NCI-H2107 (cell line): ENCODE data around the gene KIAA0319L.
A peak's percentile ranks its signal among the peaks of the same experiment; 100 is the strongest.
"Not testable (repeated sequence)": the region's sequence is repeated elsewhere in the genome, so short reads cannot be mapped to it uniquely, and the experiment has no call there.

Experiments
- DNase-seq: peaks from one replicate; lab custom pipeline; 2025; lab: John Stamatoyannopoulos, UW

Gene KIAA0319L

DNA sequence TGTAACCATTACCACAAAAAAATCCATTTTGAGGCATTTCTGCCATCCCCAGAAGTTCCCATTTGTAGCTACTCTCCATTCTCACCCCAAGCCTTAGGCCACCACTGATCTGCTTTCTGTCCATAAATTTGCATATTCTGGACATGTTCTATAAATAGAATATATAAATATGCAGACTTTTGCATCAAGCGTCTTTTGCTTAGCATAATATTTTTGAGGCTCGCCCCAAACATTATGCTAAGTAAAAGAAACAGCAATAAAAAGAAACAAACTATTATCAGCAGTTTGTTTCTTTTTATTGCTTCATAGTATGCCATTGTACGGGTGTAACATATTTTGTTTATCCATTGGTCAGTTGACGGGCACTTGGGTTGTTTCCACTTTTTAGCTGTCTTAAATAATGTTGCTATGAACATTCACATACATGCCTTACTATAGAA lies 23.8 kb upstream of the KIAA0319L start:
- DNase-seq: no peak

DNA sequence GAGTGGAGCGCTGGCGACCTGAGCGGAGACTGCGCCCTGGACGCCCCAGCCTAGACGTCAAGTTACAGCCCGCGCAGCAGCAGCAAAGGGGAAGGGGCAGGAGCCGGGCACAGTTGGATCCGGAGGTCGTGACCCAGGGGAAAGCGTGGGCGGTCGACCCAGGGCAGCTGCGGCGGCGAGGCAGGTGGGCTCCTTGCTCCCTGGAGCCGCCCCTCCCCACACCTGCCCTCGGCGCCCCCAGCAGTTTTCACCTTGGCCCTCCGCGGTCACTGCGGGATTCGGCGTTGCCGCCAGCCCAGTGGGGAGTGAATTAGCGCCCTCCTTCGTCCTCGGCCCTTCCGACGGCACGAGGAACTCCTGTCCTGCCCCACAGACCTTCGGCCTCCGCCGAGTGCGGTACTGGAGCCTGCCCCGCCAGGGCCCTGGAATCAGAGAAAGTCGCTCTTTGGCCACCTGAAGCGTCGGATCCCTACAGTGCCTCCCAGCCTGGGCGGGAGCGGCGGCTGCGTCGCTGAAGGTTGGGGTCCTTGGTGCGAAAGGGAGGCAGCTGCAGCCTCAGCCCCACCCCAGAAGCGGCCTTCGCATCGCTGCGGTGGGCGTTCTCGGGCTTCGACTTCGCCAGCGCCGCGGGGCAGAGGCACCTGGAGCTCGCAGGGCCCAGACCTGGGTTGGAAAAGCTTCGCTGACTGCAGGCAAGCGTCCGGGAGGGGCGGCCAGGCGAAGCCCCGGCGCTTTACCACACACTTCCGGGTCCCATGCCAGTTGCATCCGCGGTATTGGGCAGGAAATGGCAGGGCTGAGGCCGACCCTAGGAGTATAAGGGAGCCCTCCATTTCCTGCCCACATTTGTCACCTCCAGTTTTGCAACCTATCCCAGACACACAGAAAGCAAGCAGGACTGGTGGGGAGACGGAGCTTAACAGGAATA lies 20.1 kb upstream of the KIAA0319L start:
- DNase-seq: no peak

DNA sequence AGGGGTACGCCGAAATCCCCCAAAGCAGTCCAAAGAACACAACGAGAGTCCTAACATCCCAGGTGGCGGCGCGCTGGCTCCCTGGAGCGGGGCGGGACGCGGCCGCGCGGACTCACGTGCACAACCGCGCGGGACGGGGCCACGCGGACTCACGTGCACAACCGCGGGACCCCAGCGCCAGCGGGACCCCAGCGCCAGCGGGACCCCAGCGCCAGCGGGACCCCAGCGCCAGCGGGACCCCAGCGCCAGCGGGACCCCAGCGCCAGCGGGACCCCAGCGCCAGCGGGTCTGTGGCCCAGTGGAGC lies 19.5 kb upstream of the KIAA0319L start:
- not testable (repeated sequence) for DNase-seq

DNA sequence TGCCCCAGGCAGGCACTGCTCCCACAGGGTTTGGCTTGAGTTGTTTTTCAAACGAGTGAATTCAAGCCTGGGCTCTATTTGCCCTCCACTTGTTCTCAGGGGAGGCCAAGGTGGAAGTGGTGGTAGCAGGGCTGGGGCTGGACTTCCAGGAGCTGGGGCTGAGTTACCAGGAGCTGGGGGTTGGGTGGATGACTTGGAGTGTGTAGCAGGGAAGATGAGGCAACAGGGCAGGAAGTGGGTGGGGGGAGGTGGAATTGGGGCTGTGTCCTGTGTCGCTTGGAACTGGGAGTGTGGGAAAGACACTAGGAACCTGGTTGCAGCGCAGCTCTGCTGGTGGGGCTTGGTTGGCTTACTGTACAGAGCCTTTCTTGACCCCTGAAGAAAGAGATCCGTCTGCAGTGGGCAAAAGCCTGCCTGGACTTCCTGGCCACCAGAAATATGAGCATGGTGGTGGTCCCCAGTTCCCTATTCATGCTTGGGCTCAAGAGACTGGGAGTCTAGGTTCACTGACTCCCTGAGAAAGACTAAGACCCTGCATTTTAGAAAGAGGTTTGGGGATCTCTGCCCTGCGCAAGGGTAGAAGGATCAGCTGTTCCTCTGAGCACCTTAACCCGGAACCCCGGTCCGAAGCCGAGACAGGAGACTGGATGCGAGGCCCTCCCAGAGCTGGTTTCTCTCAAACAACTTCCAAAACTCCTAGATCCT lies 19.0 kb upstream of the KIAA0319L start:
- DNase-seq: no peak

DNA sequence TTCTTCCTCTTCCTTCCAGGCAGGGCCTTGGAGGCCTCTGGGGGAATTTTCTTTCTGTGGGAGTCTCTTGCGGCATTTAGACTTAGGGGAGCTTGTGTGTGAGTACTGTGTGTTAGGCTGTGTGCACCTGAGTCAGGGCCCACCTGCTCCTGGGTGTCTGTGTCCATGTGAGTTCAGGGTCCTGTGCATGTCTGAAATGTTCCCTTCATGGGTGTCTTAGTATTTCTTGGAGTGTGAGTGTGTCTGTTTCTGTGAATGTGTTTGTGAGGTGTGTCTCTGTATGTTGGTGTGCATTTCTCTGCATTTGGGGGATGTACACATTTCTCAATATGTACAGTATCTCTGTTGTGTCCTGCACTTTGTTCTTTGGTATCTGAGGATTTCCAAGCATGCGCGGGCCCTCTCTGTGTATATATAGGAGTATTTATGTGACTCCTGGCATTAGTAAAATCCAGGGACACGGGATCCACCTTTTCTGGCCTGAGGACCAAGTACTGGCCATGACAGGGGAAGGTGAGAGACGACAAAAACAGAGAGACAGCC lies 18.3 kb upstream of the KIAA0319L start:
- DNase-seq: no peak

DNA sequence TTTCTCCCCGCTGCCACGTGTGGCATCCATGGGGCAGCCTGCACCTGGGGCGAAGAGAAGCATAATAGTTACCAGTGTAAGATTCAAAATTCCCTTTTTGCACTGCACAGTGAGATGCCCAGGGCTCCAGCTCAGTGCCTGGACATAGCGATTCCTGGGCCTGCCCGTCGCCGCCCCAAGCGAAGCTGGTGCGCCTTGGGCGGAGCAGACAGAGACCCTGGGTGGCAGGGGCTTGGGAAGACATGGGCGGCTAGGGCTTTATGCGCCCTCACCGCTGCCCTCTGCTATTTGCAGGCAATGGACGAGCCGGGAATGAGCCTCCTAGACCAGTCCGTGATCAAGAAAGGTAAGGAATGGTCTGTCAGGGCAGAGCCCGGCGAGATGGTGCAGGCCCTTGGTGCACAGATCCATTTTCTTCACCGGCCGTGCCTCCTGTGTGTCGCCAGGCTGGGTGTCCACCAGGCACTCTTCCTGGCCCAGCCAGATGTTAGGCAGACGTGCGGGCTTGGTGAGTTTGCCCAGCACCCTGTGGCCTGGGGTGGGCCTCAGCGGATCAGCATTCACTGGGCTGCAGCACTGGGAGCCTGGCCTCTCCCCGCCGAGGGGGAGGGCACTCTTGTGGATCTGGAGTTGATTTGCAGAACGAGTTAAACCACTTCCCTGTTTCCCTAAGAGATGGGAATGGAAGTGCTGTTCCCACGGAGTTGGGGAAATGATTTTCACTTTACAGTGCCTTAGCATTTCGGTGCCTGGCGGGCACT lies 17.6 kb upstream of the KIAA0319L start:
- no peak for DNase-seq

DNA sequence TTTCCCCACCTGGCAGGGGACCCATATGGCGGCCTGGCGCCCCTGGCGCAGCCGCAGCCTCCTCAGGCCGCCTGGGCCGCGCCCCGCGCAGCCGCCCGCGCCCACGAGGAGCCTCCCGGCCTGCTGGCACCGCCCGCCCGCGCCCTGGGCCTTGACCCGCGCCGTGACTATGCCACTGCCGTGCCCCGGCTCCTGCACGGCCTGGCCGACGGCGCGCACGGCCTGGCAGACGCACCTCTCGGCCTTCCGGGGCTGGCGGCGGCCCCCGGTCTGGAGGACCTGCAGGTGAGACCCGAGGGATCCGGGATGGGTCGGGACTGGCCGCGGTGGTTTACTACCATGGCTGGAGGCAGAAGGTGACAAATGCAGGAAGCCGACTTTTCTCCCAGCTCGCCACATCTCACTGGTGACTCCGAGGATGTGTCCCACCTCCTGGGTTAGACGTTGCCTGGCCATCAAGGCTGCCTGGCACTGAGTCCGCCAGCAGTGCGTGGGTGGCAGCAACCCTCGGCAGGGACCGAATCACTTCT lies 17.0 kb upstream of the KIAA0319L start:
- no peak for DNase-seq

DNA sequence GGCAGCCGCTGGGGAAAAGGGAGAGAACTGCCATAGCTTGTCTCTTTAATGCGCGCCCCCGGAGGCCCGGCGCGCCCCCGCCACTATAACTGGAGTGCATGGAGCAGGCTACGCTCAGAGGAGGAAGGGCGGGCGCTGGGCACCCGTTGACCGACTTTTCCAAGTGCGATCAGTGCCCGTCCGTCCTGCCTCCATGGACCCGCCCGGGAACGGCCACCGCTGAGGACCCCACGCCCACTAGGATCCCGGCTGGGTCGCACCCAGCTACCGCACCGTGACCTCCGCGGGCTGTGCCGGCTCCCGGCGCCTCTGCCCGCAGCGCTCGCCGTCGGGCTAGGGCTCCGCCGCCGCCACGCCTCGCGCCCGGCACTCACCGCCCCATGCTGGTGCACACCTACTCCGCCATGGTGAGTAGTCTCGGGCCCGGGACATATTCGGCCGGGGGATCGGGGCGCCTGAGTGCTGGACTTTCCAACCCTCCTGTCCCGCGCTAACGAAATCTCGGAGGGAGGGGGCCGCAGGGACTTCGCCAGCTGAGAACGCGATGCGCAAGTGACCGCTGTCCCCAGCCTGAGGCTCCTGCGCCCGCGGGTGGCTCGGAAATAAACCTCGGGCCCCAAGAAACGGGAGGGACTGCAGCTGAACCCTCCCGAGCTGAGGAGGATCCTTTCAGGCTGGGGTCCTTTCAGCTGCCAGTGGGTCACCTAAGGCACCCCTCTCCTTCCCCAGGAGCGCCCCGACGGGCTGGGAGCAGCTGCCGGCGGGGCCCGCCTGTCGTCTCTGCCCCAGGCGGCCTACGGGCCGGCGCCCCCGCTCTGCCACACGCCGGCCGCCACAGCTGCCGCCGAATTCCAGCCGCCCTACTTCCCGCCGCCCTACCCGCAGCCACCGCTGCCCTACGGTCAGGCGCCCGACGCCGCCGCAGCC lies 16.3 kb upstream of the KIAA0319L start, which contains the start of gene TFAP2E:
TSS of gene TFAP2E (plus strand) at position 117 of the 927 bp plus-strand sequence. CDS start at position 381, 264 bp downstream.
- no peak for DNase-seq

DNA sequence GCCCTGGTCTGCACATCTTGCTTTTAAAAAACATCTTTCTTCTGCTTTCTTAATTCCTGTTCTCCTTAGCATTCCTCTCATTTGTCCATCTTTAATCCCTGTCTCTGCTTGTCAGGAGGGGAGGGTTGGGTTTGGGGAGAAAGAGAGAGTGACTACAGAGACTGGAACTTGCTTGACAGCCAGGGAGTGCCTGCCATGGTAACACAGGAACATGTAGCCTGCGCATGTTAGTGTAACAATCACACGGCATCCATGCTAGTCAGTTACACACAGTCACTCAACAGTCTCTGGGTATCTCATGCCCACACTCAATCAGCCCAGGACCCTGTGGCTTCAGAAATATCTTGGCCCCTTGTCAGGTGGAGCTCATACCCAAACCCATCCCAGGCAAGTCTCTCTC lies 15.1 kb upstream of the KIAA0319L start:
- DNase-seq: no peak

DNA sequence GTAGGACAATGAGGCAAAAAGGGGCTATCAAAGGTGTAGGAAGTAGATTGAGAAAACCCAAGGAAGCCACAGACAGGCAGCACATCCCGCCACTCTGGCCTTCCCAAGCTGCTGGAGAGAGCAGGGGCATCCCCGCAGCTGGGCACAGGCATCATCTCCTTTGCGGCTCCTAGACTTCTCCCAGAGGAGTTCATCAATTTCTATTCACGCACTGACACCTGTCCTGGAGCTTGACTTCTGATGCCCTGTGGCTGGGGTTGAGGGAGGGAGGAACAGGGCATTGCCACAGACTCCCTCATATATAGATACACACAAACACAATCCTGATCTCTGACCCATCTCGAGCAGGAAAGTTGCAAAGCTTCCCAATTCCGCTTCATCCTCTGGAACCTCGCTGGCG lies 14.1 kb upstream of the KIAA0319L start:
- no peak for DNase-seq

DNA sequence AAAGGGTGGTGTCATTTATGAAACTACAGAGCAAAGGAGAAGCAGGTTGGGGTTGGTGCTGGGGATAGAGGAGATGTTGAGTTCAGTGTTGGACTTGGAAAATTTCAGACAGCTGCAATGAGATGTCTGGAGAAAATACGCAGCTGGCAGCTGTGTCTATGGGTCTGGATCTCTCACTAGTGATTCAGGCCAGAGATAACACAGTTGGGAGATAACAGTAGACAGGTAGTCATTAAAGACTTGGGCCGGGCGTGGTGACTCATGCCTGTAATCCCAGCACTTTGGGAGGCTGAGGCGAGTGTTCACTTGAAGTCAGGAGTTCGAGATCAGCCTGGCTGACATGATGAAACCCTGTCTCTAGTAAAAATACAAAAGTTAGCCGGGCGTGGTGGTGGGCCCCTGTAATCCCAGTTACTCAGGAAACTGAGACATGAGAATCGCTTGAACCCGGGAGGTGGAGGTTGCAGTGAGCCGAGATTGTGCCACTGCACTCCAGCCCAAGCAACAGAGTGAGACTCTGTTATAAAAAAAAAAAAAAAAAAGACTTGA lies 13.5 kb upstream of the KIAA0319L start:
- DNase-seq: no peak

DNA sequence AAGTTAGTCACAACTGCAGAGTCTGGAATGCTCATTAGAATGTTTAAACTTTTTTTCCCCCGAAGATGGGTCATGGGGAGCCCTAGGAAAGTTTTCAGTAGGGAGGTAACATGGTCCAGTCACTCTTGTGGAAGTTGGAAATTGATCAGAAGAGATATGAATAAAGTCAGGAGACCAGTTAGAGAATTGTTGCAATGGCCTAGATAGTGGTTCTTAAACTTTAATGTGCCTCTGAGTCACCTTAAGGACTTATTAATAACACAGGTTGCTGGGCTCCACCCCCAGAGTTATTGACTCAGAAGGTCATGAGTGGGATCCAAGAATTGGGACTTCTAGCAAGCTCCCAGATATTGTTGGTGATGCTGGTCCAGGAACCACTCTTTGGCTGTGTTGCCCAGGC lies 12.7 kb upstream of the KIAA0319L start:
- DNase-seq: no peak

DNA sequence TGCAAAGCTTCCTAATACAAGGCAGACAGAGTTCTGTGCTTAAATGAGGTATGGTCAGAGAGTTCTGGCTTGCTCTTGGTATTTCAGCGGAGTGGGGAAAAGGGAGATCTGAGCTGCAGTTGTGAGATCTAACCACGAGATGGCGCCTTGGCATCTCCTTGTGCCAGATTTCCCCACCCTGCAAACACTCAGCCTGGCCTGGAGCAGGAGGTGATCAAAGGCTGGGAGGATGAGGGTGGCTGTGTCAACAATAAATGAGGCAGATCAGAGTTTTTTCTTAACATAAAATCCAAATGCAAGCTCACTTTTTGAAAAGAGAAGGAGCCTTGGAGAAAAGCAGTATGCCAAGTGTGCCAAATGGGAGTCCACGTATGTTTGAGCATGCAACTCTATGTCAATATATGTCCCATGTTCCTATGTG lies 11.8 kb upstream of the KIAA0319L start:
- DNase-seq: peak; percentile 44

DNA sequence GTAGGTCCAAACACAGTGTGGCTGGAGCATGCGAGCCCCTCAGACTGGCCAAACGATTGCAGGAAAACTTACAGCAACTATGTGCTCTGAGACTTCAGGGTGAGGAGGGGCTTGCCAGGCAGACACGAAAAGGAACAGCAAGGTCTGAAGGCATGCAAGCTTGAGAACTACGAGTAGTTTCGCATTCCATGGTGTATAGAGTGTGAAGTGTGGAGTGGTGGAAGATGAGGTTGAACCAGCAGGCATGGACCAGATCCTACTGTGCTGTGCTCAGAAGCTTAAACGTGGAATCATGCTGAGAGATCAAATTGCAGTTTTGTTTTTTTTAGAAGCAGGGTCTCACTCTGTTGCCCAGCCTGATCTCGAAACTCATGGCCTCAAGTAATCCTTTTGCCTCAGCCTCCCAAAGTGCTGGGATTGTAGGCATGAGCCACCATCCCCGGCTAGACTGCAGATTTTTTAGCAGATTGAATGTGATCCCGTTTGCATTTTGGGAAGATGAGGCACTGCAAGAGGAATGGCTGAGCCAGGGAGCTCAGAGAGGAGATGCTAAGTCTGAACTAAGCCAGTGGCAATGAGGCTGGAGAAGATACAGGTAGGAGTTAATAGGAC lies 10.8 kb upstream of the KIAA0319L start:
- no peak for DNase-seq

DNA sequence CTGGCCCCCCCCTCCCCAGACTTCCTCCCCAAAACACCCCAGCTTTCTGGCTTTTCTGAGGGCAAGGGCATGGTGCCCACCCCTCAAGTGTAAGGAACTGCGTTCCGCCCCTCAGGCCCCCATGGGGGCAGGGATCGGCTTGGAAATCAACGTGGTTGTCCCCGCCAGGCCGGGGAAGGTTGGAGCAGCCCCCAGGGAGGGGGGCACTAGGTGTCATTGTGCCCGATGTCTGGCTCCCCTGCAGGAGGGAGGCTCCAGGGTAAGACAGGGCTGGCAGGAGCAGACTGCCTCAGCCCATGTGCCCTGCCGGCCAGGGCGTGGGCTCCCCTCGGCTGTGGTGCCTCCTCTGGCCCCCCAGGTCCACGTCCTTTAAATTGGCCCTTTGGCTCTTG lies 8.5 kb upstream of the KIAA0319L start:
- DNase-seq: no peak

DNA sequence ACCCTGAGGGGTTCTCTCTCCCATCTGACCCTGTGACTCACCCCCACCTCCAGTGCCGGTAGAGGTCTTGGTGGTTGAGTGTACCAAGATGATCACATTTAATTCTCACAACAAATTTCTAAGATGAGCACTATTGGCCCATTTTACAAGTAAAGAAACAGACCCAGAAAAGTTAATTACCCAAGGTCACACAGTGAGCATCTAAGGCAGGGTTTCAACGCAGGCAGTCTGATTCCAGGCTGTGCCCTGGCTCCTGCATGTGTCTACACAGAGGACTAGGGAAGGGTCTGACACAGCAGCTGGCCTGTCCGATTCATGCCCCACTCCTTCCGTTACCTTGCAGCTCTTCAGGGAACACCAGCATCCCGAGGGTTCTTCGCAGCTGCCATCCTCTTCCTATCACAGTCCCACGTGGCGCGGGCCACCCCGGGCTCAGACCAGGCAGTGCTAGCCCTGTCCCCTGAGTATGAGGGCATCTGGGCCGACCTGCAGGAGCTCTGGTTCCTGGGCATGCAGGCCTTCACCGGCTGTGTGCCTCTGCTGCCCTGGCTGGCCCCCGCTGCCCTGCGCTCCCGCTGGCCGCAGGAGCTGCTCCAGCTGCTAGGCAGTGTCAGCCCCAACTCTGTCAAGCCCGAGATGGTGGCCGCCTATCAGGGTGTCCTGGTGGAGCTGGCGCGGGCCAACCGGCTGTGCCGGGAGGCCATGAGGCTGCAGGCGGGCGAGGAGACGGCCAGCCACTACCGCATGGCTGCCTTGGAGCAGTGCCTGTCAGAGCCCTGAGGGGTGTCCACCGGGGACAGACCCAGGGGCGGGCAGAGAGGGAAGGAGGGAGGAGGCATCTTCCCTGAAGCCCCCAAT lies 7.9 kb upstream of the KIAA0319L start:
- DNase-seq: no peak

DNA sequence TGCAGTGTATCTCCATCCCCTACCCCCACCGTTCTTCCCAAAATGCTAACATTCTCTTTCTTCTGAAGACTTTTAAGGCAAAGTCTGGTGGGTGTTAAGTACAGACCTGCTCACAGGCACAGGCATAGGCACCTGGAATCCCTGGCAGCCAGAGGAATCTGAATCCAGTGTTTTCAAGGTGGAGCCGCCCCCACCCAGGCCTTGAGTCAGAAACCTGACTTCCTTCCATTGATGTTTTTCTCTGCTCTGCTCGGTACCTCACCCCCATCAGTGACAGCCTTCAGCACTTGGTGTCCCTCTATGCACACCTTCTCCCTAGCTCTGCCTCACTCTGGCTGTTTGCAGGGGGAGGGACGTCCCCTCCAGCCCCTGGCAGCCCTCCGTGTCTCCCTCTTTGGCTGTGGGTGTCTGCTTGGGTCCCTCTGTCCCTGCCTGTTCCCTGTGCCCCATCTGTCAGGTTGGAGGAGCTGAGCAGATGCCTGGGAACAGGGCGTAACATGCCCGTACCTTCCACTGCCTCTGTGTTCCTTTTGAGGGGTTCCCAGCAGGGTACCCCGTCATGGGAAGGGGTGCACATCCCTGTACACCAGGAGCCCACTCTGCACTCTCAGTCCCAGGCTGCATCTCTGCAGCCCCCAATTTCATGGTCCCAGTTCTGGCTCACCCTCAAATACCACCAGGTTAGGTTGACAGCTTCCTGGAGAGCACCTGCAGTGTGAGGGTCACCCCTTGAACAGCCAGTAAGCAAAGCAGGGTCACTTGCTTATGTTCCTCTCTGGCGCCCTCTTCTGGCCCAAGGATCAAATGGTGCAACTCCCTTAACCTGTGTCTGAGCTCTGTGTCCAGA lies 7.1 kb upstream of the KIAA0319L start:
- peak; percentile 65 for DNase-seq

DNA sequence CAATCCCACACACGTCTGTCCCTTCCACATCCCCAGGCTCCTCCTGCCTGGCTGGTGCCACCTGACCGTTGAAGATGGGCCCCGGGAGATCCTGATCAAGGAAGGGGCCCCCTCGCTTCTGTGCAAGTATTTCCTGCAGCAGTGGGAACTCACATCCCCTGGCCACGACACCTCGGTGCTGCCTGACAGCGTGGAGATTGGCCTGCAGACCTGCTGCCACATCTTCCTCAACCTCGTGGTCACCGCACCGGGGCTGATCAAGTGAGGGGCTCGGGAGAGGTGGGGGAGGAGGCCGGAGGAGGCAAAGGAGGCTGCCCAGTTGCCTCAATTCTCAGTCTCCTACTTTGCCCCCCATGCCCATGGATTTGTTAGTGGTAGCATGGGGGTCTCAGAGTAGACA lies 6.0 kb upstream of the KIAA0319L start:
- DNase-seq: no peak
